HCT116 (cell line): ENCODE measurements around the gene NEUROD4. TPM values are rescaled to one million over a fixed set of nuclear protein-coding genes. Genes with fewer than 3 reads are reported as not detected.

ENCODE experiments used
- ATAC-seq: fragments of 200-7000 bp; cut with Tn5 transposase; 2 replicates; pipeline ENCODE4 v1.9.1; 2020; ENCODE audit warnings: mild to moderate bottlenecking, moderate library complexity
- Bru-seq: library from RNA; stranded (reverse); fragments of 400-500 nt; gene quantifications from one replicate; lab custom pipeline; 2021; lab: Mats Ljungman, UMichigan
- BruChase-seq, 2 experiments: library from RNA; stranded (reverse); fragments of 400-500 nt; gene quantifications; one replicate each; lab custom pipeline; 2021; lab: Mats Ljungman, UMichigan
- BruUV-seq: library from RNA; stranded (reverse); fragments of 400-500 nt; replicated peaks from 2 replicates; lab custom pipeline; 2021; lab: Mats Ljungman, UMichigan
- CTCF ChIA-PET: fragments of 300-600 bp; sonication (Branson Sonifier 250); formaldehyde crosslinking; loops from one replicate; lab custom pipeline; 2021; ENCODE audit warnings: antibody characterized with exemption; lab: Charles Lee
- POLR2A ChIA-PET: fragments of 300-600, 350-600 bp; sonication (Branson Sonifier 250); formaldehyde crosslinking; loops from one replicate; lab custom pipeline; 2021; ENCODE audit warnings: antibody characterized with exemption; lab: Charles Lee
- RAD21 ChIA-PET, 2 experiments: fragments of 300-600 bp; sonication (Branson Sonifier 250); formaldehyde crosslinking; loops; one replicate each; lab custom pipeline; 2023; ENCODE audit warnings: low total read pairs in 2 of 2; ENCODE audit not compliant: uncharacterized antibody in 2 of 2, unreplicated experiment in 2 of 2, low non-redundant PET in 1 of 2; lab: Charles Lee
- DNase-seq: peaks from one replicate; pipeline ENCODE4 v3.0.0-alpha.2; 2010; ENCODE audit warnings: low read depth, low spot score
- H2AFZ ChIP-seq: fragments of 200-600 bp; shearing (Covaris generic), sonication (generic); 2 replicates; pipeline ENCODE4 v1.6.1; 2017; ENCODE audit warnings: low read depth, mixed run types, mixed read lengths, antibody characterized with exemption, low read length; ENCODE audit not compliant: poor library complexity, severe bottlenecking
- H3K27ac ChIP-seq: 2 replicates; pipeline ENCODE4 v1.5.1; 2012; ENCODE audit warnings: low read depth, low read length
- H3K27me3 ChIP-seq: fragments of 200-600 bp; sonication (generic); 2 replicates; pipeline ENCODE4 v1.6.1; 2016; ENCODE audit warnings: mixed run types, low read length, mixed read lengths; ENCODE audit not compliant: insufficient read depth
- H3K36me3 ChIP-seq, 2 experiments: fragments of 200-500 bp in 1 of 2; fragments of 200-600 bp in 1 of 2; sonication (Bioruptor generic) in 1 of 2; sonication (generic) in 1 of 2; 2 replicates each; pipeline versions ENCODE4 v1.5.1 to v1.6.1; 2014 to 2016; ENCODE audit warnings: low read length in 2 of 2, inconsistent platforms in 1 of 2, mixed read lengths in 1 of 2, mixed run types in 1 of 2; ENCODE audit not compliant: insufficient read depth in 2 of 2, control insufficient read depth in 1 of 2
- H3K4me1 ChIP-seq, 2 experiments: fragments of 200-600 bp in 1 of 2; sonication (generic) in 1 of 2; 2 replicates each; pipeline versions ENCODE4 v1.5.1 to v1.6.1; 2012 to 2017; ENCODE audit warnings: low read length in 2 of 2, inconsistent platforms in 1 of 2, mild to moderate bottlenecking in 1 of 2, mixed read lengths in 1 of 2, mixed run types in 1 of 2, moderate library complexity in 1 of 2; ENCODE audit not compliant: insufficient read depth in 2 of 2, control insufficient read depth in 1 of 2
- H3K4me2 ChIP-seq: fragments of 200-600 bp; sonication (generic); 2 replicates; pipeline ENCODE4 v1.6.1; 2017; ENCODE audit warnings: mixed run types, low read length, mixed read lengths
- H3K4me3 ChIP-seq, 2 experiments: fragments of 200-600 bp in 1 of 2; sonication (generic) in 1 of 2; replicated peaks in 1 of 2; 2 replicates each; pipeline ENCODE4 v1.5.1; 2011 to 2016; ENCODE audit warnings: low read length in 2 of 2, control low read depth in 1 of 2, low read depth in 1 of 2, mild to moderate bottlenecking in 1 of 2, mixed read lengths in 1 of 2, mixed run types in 1 of 2
- H3K79me2 ChIP-seq: fragments of 200-600 bp; sonication (generic); 2 replicates; pipeline ENCODE4 v1.6.1; 2017; ENCODE audit warnings: mild to moderate bottlenecking, mixed run types, low read length, moderate library complexity, mixed read lengths; ENCODE audit not compliant: insufficient read depth
- H3K9ac ChIP-seq: fragments of 200-600 bp; sonication (generic); 2 replicates; pipeline ENCODE4 v1.6.1; 2016; ENCODE audit warnings: low read length, mixed read lengths
- H3K9me2 ChIP-seq: fragments of 200-600 bp; sonication (generic), shearing (Covaris generic); 2 replicates; pipeline ENCODE4 v1.6.1; 2017; ENCODE audit warnings: mixed run types, mild to moderate bottlenecking, moderate library complexity; ENCODE audit not compliant: insufficient read depth
- H3K9me3 ChIP-seq, 2 experiments: fragments of 200-500 bp in 1 of 2; fragments of 200-600 bp in 1 of 2; sonication (Bioruptor generic) in 1 of 2; sonication (generic) in 1 of 2; 2 replicates each; pipeline ENCODE4 v1.6.1; 2014 to 2017; ENCODE audit warnings: low read length in 2 of 2, mixed read lengths in 2 of 2, inconsistent platforms in 1 of 2, low read depth in 1 of 2, mild to moderate bottlenecking in 1 of 2, mixed run types in 1 of 2, moderate library complexity in 1 of 2; ENCODE audit not compliant: control insufficient read depth in 1 of 2, insufficient read depth in 1 of 2
- H4K20me1 ChIP-seq: fragments of 200-600 bp; sonication (generic), shearing (Covaris generic); 2 replicates; pipeline ENCODE4 v1.6.1; 2017; ENCODE audit warnings: mixed run types, mild to moderate bottlenecking, moderate library complexity; ENCODE audit not compliant: insufficient read depth
- ATF3 ChIP-seq: IDR thresholded peaks from 2 replicates; pipeline ENCODE4 v1.6.1; 2012
- CEBPB ChIP-seq: IDR thresholded peaks from 2 replicates; pipeline ENCODE4 v1.6.1; 2012; ENCODE audit warnings: low read depth
- CTCF ChIP-seq, 3 experiments: fragments of 200-600 bp in 1 of 3; sonication (generic) in 1 of 3; IDR thresholded peaks in 2 of 3; conservative IDR thresholded peaks in 1 of 3; 2 replicates each; pipeline ENCODE4 v1.5.1; 2012 to 2017; ENCODE audit warnings: low read depth in 2 of 3, low read length in 2 of 3, antibody characterized with exemption in 1 of 3, borderline replicate concordance in 1 of 3, control low read depth in 1 of 3, mild to moderate bottlenecking in 1 of 3, mixed read lengths in 1 of 3, mixed run types in 1 of 3, moderate library complexity in 1 of 3; ENCODE audit not compliant: insufficient read depth in 1 of 3
- EZH2phosphoT487 ChIP-seq: fragments of 200-600 bp; IDR thresholded peaks from 2 replicates; pipeline ENCODE4 v1.6.1; 2018; ENCODE audit warnings: antibody characterized with exemption, borderline replicate concordance
- FOSL1 ChIP-seq: IDR thresholded peaks from 2 replicates; pipeline ENCODE4 v1.6.1; 2012; ENCODE audit warnings: low read depth
- MAX ChIP-seq: IDR thresholded peaks from 2 replicates; pipeline ENCODE4 v1.6.1; 2012
- POLR2A ChIP-seq: IDR thresholded peaks from 2 replicates; pipeline ENCODE4 v1.7.0; 2011; ENCODE audit warnings: borderline replicate concordance; ENCODE audit not compliant: insufficient read depth, insufficient read length; ENCODE audit errors: extremely low read depth
- RAD21 ChIP-seq: IDR thresholded peaks from 2 replicates; pipeline ENCODE4 v1.6.1; 2012; ENCODE audit warnings: low read depth, mild to moderate bottlenecking
- REST ChIP-seq: IDR thresholded peaks from 2 replicates; pipeline ENCODE4 v1.6.1; 2012; ENCODE audit warnings: low read depth
- SRF ChIP-seq: IDR thresholded peaks from 2 replicates; pipeline ENCODE4 v1.6.1; 2012; ENCODE audit warnings: low read depth
- TCF7L2 ChIP-seq: IDR thresholded peaks from 2 replicates; pipeline ENCODE4 v1.7.0; 2011; ENCODE audit warnings: borderline replicate concordance, inconsistent platforms; ENCODE audit not compliant: insufficient read depth, insufficient read length; ENCODE audit errors: extremely low read depth
- YY1 ChIP-seq: IDR thresholded peaks from 2 replicates; pipeline ENCODE4 v1.6.1; 2011; ENCODE audit warnings: low read length, low read depth, moderate library complexity, mild to moderate bottlenecking; ENCODE audit not compliant: insufficient replicate concordance; ENCODE audit errors: extremely low read depth
- ZFX ChIP-seq: fragments of 450-650 bp; IDR thresholded peaks from 2 replicates; pipeline ENCODE4 v1.6.1; 2017
- ZNF274 ChIP-seq: fragments of 200-500 bp; sonication (Bioruptor generic); IDR thresholded peaks from 2 replicates; pipeline ENCODE4 v1.6.1; 2014; ENCODE audit warnings: mild to moderate bottlenecking, low read depth, low read length, inconsistent platforms
- intact Hi-C: fragments of 100-400 bp; cut with micrococcal nuclease; formaldehyde crosslinking; loops from 2 replicates; pipeline ENCODE4 v1.10.0; 2022
- long read RNA-seq: library from polyadenylated mRNA; unstranded; transcript quantifications from one replicate; pipeline ENCODE4 v2.0.0, GENCODE V29; 2021; ENCODE audit not compliant: unreplicated experiment
- polyA plus RNA-seq: library from polyadenylated mRNA; unstranded; fragments of >200 nt; gene quantifications from 2 replicates; pipeline ENCODE4 v1.2.1, GENCODE V29; 2012; ENCODE audit warnings: missing spikeins
- total RNA-seq: library from RNA; stranded (reverse); gene quantifications from one replicate; pipeline ENCODE4 v1.2.1, GENCODE V29; 2021; ENCODE audit not compliant: unreplicated experiment

Gene NEUROD4
- total RNA-seq: not detected
- polyA plus RNA-seq: not detected in 2 replicates
- not detected for Bru-seq, nascent RNA
- BruChase-seq, experiment 1, labeled RNA remaining after a 6-hour chase: not detected
- BruChase-seq, experiment 2, labeled RNA remaining after a 2-hour chase: not detected
- long read RNA-seq: 0 reads

GRCh38 chr12:55019784-55020183 is at the start of gene NEUROD4:
TSS of gene NEUROD4 (plus strand) at chr12:55019974. CDS start at chr12:55026440, 6,466 bp downstream.
- no peaks in the 10 kb centered on the region for H3K9me2 ChIP-seq
- ChIA-PET CTCF (interaction anchor here (0.7 to 1.5 kb wide), 2 partner anchors 27 to 55 kb away, joined by 3 read pairs; no protein-coding TSS in a partner anchor), POLR2A (no interaction called here), RAD21 (no interaction called here)
- TF ChIP-seq REST (peak; percentile 63), RAD21 (no peak)
- peaks cover 77% of the 10 kb centered on the region for H3K27me3 ChIP-seq
- H3K27ac ChIP-seq: no peak within 1 kb of the TSS
- no peak within 1 kb of the TSS for H2AFZ ChIP-seq
- H3K9ac ChIP-seq: no peak within 1 kb of the TSS
- ATAC-seq: peak; percentile 85
- intact Hi-C loops: no loop called here
- no peaks in the 10 kb centered on the region for H3K9me3 ChIP-seq
- no peaks in the 10 kb centered on the region for H3K79me2 ChIP-seq
- no peaks in the 10 kb centered on the region for H3K4me1 ChIP-seq
- H4K20me1 ChIP-seq: no peaks in the 10 kb centered on the region
- peak; percentile 12 for DNase-seq
- no peaks in the 10 kb centered on the region for H3K36me3 ChIP-seq
- BruUV-seq: no TSS peak
- H3K4me2 ChIP-seq: no peak within 1 kb of the TSS
- no peak within 1 kb of the TSS for H3K4me3 ChIP-seq

- H3K27me3 ChIP-seq: peaks cover 80% of the 10 kb centered on the region
- no peak overlapping the region for H3K27ac ChIP-seq
- H3K79me2 ChIP-seq: no peaks in the 10 kb centered on the region
- no TSS peak for BruUV-seq
- no peaks in the 10 kb centered on the region for H3K9me2 ChIP-seq
- no peak overlapping the region for H3K4me2 ChIP-seq
- intact Hi-C loops: no loop called here
- no peaks in the 10 kb centered on the region for H3K4me1 ChIP-seq
- H3K9ac ChIP-seq: no peak overlapping the region
- H4K20me1 ChIP-seq: no peaks in the 10 kb centered on the region
- H3K9me3 ChIP-seq: no peaks in the 10 kb centered on the region
- no peak overlapping the region for H2AFZ ChIP-seq
- ChIA-PET RAD21 (no interaction called here), CTCF (interaction anchor here (2.0 to 3.8 kb wide), 2 partner anchors 101 to 211 kb away, joined by 5 to 19 read pairs; no protein-coding TSS in a partner anchor), POLR2A (no interaction called here)
- ATAC-seq (no peak), DNase-seq (no peak)
- no peak overlapping the region for H3K4me3 ChIP-seq
- H3K36me3 ChIP-seq: no peaks in the 10 kb centered on the region
- no peak for TF ChIP-seq ATF3
- TF ChIP-seq CTCF (IDR thresholded peaks at IDR 0.05 in 2 of 3, conservative IDR thresholded peaks at IDR 0.05 in 1 of 3; ENCODE audit: borderline replicate concordance in 1 of 3, insufficient read depth in 1 of 3, low read depth in 2 of 3, low read length in 2 of 3): no peak
- no peak for TF ChIP-seq EZH2phosphoT487
- no peak for TF ChIP-seq POLR2A
- TF ChIP-seq TCF7L2: no peak
- TF ChIP-seq ZFX: no peak
- TF ChIP-seq SRF: no peak
- no peak for TF ChIP-seq ZNF274
- TF ChIP-seq RAD21: no peak
- TF ChIP-seq MAX: no peak
- TF ChIP-seq FOSL1: no peak
- no peak for TF ChIP-seq YY1
- no peak for TF ChIP-seq CEBPB
Measured at GRCh38 chr12:54970741-54971140, 49.0 kb upstream of the NEUROD4 start.
